ENCODE results near the gene NUP98.

DNA sequence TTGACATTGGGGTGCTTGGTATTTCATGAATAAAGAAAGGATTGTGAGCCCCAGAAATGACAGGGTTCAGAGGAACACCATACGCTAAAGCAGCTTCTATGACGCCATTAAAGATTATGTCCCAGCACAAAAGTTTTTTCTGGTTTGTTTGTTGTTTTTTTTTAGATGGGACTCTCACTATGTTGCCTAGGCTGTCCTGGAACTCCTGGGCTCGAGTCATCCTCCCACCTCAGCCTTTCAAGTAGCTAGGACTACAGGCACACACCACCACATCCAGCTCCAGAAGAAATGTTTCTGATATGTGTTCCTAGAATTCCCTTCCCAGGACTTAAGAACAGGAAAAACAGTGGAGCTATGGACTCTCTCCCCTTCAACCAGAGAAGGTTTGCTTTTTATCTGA lies 46.0 kb upstream of the NUP98 start:
- TF ChIP-seq CTCF (IDR thresholded peaks at IDR 0.05; ENCODE audit: borderline replicate concordance, extremely low read depth, low read length, poor library complexity, severe bottlenecking), result no peak
- TF ChIP-seq EZH2 (IDR thresholded peaks at IDR 0.05; ENCODE audit: borderline replicate concordance, low read depth, low read length, severe bottlenecking), result no peak

Data from DND-41 (cell line).